NCI-H2196 (cell line): Measurements from ENCODE around the gene GPC6.

Source experiments
- DNase-seq: peaks from one replicate; lab custom pipeline; 2025; ENCODE audit not compliant: unreplicated experiment; lab: John Stamatoyannopoulos, UW

The GPC6 gene

DNA sequence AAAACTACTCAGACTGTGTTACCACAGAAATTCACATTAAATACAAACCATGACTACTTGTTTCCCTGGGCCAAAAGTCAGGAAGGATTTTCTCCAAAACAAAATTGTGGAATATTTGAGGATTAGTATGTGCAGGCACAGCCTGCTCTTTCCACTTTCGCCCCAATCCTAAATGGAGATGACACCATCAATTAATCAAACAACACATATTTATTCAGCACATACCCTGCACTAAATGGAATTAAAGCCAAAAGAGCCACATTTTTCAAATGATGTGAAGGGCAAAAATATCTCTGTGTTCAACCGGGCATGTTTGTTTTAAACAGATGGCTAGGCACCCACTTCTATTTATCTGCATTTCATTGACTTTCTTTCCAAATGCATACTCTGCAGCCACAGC is 729.8 kb downstream of the GPC6 start:
- DNase-seq: no peak

DNA sequence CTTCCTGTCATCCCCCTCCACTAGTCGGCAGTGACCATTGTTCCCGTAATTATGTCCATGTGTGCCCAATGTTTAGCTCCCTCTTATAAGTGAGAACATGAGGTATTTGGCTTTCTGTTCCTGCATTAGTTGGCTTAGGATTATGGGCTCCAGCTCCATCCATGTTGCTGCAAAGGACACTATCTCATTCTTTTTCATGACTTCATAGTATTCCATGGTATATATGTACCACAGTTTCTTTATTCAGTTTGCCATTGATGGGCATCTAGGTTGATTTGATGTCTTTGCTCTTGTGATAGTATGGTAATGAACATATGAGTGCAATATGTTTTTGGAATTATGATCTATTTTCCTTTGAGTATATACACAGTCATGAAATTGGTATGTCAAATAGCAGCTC is 730.8 kb downstream of the GPC6 start:
- DNase-seq: no peak

DNA sequence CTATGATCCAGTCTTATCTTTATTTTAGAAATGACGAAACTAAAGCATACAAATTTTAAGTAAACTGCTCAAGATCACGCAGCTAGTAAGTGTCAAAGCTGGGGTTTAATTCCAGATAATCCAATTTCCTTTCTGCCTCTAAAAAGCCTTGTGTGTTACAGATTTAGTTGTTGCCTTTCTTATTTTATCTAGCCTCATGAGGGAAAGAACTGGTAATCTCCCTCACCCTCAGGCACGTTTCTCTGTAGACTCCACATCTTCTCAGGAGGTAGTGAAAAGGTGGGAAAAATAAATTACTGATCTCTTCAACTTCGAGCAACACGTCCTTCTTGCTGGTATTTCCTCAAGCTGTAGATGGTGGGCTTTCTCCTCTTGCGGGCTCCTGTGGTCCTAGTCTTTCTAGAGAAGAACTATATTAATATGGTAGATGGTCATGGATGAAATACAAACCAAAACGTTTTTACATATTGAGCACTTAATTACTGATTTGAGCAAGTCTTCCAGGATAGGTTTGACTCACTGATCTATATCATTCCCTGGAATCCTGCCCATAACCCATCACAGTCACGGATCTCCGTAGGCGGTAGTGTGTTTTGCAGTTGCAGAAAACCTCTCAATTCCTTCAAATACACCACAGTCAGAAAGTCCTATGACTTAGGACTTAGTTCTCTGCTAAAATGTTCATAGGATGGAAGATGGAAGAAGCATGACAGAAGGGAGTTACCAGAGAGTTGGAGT is 733.4 kb downstream of the GPC6 start:
- DNase-seq: no peak

DNA sequence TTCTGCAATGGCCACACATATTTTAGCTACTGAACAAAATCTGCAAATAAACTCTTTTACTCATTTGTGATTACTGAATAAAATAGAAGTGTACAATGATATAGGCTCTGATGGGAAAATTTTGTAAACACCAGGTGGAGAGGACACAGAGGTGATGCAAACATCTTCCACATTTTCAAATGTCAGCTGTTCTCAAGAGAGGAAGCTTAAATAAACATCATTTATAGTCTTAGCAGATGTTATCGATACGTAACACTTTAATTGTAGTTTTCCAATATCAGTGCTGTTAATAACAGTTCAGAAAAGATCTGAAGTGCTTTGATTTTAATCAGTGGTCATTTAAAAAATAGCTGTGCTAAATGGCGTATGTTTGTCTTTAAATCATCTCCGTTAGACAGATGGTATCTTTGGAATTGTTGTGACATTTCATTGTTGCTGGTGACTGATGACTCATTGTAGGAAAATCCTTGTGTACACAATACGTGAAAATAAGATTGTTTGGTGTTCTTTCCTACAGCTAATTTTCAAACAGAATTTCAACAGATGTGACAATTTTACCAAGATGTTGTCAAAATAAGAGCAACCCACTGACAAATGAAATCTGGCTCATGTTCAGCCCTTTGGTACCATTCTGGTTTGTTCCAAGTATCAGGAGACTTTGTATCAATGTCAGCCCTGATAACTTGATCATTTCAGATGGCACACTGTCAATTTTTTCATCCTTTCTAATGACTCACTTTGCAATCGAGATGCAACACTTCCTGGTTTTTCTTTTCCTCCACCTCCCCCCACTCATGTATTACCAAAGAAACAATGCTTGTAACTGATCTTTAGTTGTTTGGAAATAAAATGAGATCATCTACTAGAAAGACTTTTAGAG is 736.9 kb downstream of the GPC6 start:
- DNase-seq: no peak

DNA sequence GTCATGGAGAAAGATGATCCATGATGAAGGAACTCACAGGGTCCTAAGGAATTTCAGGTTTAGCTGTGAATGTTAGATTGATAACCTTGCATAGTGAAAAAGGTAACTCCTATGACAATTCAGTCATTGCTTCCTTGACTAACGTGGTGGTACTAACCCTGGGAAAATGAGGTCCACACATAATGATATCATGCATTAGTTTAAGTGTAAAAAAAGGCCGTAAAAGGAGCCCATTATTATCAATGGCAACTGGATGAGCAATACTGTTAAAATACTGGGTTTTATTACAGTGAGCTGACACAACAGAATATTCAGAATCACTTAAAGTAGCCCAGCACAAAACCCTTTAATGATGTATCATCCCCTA is 737.5 kb downstream of the GPC6 start:
- DNase-seq: no peak

- no peak for DNase-seq
Measured at GRCh38 chr13:93965587-93965986, 739.0 kb downstream of the GPC6 start.

DNA sequence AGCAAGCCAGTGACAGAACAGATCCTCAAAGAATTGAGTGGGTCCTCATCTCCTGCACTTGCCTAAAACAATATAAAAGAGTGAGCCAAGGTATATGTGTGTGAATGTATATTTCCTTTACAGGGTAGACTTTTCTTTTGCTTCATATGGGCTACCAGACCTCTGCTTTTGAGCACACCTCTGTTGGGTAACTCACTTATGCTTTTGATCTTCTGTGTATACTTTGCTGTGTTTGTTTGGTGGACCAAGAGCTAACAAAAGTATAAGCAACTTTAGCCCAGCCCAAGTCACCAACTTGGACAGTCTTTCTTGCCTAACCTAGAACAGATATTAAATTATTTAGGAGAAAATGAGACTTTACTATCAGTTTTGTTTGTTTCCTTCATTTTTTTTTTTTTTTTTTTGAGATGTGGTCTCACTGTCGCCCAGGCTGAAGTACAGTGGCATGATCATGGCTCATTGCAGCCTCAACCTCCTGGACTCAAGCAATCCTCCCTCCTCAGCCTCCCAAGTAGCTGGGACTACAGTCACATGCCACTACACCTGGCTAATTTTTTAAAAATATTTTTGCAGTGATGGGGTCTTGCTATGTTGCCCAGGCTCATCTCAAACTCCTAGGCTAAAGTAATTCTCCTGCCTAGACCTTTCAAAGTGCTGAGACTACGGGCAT is 739.8 kb downstream of the GPC6 start:
- no peak for DNase-seq

DNA sequence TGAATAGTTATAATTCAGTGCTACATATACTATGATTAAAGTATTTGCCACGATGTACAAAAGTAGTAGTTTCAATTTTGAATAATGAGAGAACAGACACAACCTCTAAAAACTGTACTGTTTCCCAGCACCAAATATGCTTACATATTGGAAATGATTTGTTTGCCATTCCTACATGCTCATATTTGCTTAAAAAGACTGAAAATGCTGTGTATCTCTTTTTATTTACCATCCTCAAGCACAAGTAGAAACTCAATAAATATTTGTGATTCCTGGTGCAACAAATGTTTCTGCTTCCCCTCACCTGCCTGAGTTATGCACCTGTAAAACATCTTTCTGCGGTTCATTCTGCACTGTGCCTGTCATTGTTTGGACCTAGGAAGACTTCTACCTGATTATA is 740.7 kb downstream of the GPC6 start:
- no peak for DNase-seq

DNA sequence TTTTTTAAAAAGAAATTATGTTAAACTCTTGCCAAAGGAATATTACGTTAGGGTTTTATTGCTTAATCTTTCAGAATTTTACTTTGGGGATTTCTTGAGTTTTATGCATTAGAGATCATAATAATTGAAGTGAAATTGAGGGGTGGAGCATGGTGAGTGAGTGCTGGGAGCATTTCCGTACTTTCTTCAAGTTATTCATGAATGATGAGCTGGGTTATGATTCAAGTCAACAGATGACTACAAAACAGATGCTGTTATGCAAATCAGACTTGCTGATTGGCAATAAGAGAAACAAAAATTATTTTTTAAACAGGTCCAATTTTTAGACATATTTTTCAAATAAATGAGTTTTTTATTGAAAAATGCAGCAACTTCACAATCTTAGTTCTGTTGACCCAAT is 748.6 kb downstream of the GPC6 start:
- DNase-seq: no peak

- no peak for DNase-seq
Measured at GRCh38 chr13:93976528-93976927, 749.9 kb downstream of the GPC6 start.

- no peak for DNase-seq
Measured at GRCh38 chr13:93977986-93978385, 751.4 kb downstream of the GPC6 start.

GRCh38 chr13:93981426-93981977 is 754.9 kb downstream of the GPC6 start:
- DNase-seq: no peak

- DNase-seq: no peak
Measured at GRCh38 chr13:93982179-93982918, 755.7 kb downstream of the GPC6 start.

DNA sequence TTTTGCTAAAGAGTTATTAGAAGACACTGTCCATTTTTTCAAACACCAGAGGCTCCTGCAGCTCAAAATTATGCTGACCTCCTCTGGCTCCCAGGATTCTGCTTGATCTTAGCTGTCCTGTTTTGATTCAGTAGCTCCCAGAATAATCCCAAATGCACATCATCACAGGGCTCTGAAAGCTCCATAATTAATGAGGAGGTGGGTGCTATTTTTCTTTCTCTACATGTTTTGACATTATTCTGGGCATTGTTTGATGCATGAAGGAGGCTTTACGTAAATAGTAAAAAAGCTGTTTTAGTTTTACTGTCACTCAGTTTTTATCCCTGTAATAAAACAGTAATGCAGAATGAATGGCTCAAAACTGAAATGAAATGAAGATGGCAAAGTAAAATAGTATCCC is 757.4 kb downstream of the GPC6 start:
- no peak for DNase-seq

- no peak for DNase-seq
Measured at GRCh38 chr13:93984876-93985275, 758.3 kb downstream of the GPC6 start.

DNA sequence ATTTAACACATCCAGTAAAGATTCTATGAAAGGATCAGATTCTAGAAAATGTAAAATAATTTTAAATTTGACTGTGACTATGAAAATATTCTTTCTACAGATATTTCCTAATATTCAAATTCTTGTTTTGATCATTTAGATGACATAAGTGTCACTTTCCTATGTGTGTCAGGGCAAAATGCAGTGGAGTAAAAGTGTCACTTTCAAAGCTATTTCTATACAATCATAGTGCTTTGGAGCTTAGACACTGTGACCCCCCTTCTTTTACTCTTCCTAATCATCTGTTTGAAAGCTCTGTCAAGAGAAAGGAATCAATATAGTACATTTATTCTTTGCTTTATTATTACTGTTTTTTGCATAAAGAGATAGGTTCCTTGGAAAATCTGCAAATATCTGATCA is 760.9 kb downstream of the GPC6 start:
- no peak for DNase-seq

- no peak for DNase-seq
Measured at GRCh38 chr13:93991569-93991968, 765.0 kb downstream of the GPC6 start.

GRCh38 chr13:93996481-93996880 is 769.9 kb downstream of the GPC6 start:
- no peak for DNase-seq

- DNase-seq: no peak
Measured at GRCh38 chr13:94006296-94006695, 779.7 kb downstream of the GPC6 start.

DNA sequence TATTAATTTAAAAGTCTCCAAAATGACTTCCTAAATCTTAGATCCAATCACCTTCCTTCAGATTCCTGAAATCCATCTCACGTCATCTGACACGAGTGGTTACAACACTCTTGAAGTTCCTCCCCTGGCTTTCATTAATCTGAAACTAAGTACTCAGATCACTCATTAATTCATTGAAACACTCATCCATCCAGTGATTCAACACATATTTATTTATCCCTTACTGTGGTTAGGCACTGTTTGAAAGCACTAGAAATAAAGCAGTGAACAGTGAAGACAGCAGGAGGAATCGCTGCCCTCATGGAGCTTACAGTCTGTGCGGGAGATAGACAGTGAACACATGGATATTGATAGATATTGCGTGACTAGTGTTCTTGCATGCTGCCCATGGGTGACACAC is 780.5 kb downstream of the GPC6 start:
- no peak for DNase-seq

- DNase-seq: no peak
Measured at GRCh38 chr13:94009701-94010100, 783.1 kb downstream of the GPC6 start.
